Measurements from ENCODE around the gene MYBPC2.

DNA sequence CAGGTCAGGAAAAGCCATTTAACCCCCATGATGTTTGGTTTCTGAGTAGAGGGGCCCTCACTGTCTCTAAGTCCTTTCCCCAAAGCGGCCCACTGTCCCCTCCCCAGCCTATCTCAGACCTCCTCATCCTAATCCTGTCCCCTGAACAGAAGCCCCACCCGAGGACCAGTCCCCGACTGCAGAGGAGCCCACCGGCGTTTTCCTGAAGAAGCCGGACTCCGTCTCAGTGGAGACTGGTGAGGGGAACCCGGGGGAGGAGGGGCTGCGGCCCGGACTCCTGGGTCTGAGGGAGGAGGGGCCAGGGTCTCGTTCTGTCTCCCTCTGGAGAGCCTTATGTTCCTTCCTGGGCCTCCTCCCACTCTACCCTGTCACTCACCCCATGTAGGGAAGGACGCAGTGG, 2.9 kb downstream of the MYBPC2 start:
- TF ChIP-seq EZH2 (IDR thresholded peaks at IDR 0.05; ENCODE audit: insufficient read depth, poor library complexity, severe bottlenecking) (no peak), EZH2phosphoT487 (IDR thresholded peaks at IDR 0.05; ENCODE audit: insufficient read depth, low read depth) (no peak)

All from GM23248 (cell line).